ENCODE measurements around the gene ATG4D. TPM values are rescaled to one million over a fixed set of nuclear protein-coding genes. Genes with fewer than 3 reads are reported as not detected.
"Not testable (repeated sequence)": the region's sequence is repeated elsewhere in the genome, so short reads cannot be mapped to it uniquely, and the experiment has no call there.

ATG4D gene
- total RNA-seq, 1 donor from 2014 or later = 30.9 TPM

GRCh38 chr19:10548746-10549276, 5.1 kb downstream of the ATG4D start:
- no peaks in the 10 kb centered on the region for H3K9me3 Mint-ChIP-seq (ENCODE audit: unreplicated experiment)
- no peak for TF ChIP-seq CTCF (IDR thresholded peaks at IDR 0.05)

DNA sequence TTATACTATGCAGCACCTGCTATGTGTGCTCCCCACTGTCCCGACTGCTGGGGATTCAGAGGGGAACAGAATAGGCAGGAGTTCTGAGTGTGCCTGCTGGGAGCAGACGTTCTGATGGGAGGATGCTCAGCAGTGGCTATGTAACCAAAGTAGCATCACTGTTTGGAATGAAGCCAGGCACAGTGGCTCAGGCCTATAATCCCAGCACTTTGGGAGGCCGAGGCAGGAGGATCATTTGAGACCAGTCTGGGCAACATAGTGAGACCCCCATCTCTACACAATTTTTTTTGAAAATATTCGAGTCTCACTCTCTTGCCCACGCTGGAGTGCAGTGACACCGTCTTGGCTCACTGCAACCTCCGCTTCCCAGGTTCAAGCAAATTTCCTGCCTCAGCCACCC, 6.0 kb downstream of the ATG4D start:
- Mint-ChIP-seq H3K4me3 (ENCODE audit: unreplicated experiment) (no peak overlapping the region), H3K27ac (ENCODE audit: unreplicated experiment) (no peak overlapping the region), H3K36me3 (ENCODE audit: unreplicated experiment) (peaks cover 29% of the 10 kb centered on the region), H3K27me3 (ENCODE audit: unreplicated experiment) (no peaks in the 10 kb centered on the region), H3K4me1 (ENCODE audit: unreplicated experiment) (peaks cover 6% of the 10 kb centered on the region), H3K9me3 (ENCODE audit: unreplicated experiment) (no peaks in the 10 kb centered on the region)
- DNase-seq (ENCODE audit: extremely low spot score, unreplicated experiment) = no peak
- TF ChIP-seq CTCF (IDR thresholded peaks at IDR 0.05) = no peak

More at GRCh38 chr19:10548746-10549276, 5.1 kb downstream of the ATG4D start:
- peaks cover 23% of the 10 kb centered on the region for H3K36me3 Mint-ChIP-seq (ENCODE audit: unreplicated experiment)
- DNase-seq (ENCODE audit: extremely low spot score, unreplicated experiment) = no peak
- no peaks in the 10 kb centered on the region for H3K27me3 Mint-ChIP-seq (ENCODE audit: unreplicated experiment)
- H3K4me1 Mint-ChIP-seq (ENCODE audit: unreplicated experiment) = peaks cover 10% of the 10 kb centered on the region
- H3K4me3 Mint-ChIP-seq (ENCODE audit: unreplicated experiment) = no peak overlapping the region
- H3K27ac Mint-ChIP-seq (ENCODE audit: unreplicated experiment) = no peak overlapping the region

DNA sequence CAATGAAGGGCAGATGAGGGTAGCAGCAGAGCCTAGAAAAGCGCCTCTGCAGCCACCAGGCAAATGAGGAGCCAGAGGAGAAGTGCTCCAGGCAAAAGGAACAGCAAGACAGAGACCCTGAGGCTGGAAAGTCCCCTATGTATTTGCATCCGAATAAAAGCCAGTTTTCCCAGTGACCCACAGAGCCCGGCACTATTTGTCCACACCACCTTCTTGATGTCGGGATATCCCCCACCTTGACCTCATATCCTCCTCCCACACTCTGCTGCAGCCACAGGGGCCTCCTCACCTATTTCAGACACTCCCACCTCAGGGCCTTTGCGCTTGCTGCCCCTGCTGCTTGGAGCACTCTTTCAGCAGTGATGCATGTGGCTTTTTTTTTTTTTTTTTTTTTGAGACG, 6.6 kb downstream of the ATG4D start:
- H3K27me3 Mint-ChIP-seq (ENCODE audit: unreplicated experiment) = no peaks in the 10 kb centered on the region
- no peaks in the 10 kb centered on the region for H3K9me3 Mint-ChIP-seq (ENCODE audit: unreplicated experiment)
- peaks cover 30% of the 10 kb centered on the region for H3K36me3 Mint-ChIP-seq (ENCODE audit: unreplicated experiment)
- no peak for TF ChIP-seq CTCF (IDR thresholded peaks at IDR 0.05)
- no peak overlapping the region for H3K27ac Mint-ChIP-seq (ENCODE audit: unreplicated experiment)
- H3K4me1 Mint-ChIP-seq (ENCODE audit: unreplicated experiment) = peaks cover under 1% of the 10 kb centered on the region
- DNase-seq (ENCODE audit: extremely low spot score, unreplicated experiment) = no peak
- no peak overlapping the region for H3K4me3 Mint-ChIP-seq (ENCODE audit: unreplicated experiment)

DNA sequence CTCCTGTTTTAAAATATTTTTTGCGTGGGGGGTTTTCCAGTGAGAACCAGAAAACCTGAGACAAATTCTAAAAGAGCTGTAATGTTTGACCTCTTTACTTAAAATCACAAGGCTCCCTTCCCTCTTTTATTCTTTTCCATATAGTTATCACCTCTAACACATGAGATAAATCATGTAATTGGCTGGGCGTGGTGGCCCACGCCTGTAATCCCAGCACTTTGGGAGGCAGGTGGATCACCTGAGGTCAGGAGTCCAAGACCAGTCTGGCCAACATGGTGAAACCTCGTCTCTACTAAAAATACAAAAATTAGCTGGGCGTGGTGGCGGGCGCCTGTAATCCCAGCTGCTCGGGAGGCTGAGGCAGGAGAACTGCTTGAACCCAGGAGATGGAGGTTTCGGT, 7.3 kb downstream of the ATG4D start:
- H3K4me3 Mint-ChIP-seq (ENCODE audit: unreplicated experiment); H3K27ac Mint-ChIP-seq (ENCODE audit: unreplicated experiment); H3K9me3 Mint-ChIP-seq (ENCODE audit: unreplicated experiment); H3K27me3 Mint-ChIP-seq (ENCODE audit: unreplicated experiment); DNase-seq (ENCODE audit: extremely low spot score, unreplicated experiment); H3K4me1 Mint-ChIP-seq (ENCODE audit: unreplicated experiment): not testable (repeated sequence)
- peaks cover 30% of the 10 kb centered on the region for H3K36me3 Mint-ChIP-seq (ENCODE audit: unreplicated experiment)

DNA sequence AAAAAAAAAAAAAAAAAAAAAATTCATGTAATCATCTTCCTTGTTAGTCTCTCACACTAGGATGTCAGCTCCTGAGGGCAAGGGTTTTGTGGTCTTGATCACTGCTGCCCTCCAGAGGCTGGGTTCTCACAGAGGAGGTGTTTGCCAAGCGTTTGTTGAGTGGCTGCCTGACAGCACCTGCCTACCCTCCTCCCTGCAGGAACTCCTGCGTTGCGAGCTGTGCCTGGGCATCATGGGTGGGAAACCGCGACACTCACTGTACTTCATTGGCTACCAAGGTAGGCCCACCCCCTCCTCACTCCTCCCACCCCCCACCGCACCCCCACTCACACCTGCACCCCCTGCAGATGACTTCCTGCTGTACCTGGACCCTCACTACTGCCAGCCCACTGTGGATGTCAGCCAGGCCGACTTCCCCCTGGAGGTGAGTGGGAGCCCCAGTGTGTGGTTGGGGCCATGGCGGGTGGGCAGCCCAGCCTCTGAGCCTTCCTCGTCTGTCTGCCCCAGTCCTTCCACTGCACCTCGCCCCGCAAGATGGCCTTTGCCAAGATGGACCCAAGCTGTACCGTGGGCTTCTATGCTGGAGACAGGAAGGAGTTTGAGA, 8.1 kb downstream of the ATG4D start:
- no peaks in the 10 kb centered on the region for H3K27me3 Mint-ChIP-seq (ENCODE audit: unreplicated experiment)
- no peaks in the 10 kb centered on the region for H3K9me3 Mint-ChIP-seq (ENCODE audit: unreplicated experiment)
- TF ChIP-seq CTCF (IDR thresholded peaks at IDR 0.05) = peak; percentile 31
- H3K4me1 Mint-ChIP-seq (ENCODE audit: unreplicated experiment) = no peaks in the 10 kb centered on the region
- peaks cover 30% of the 10 kb centered on the region for H3K36me3 Mint-ChIP-seq (ENCODE audit: unreplicated experiment)
- DNase-seq (ENCODE audit: extremely low spot score, unreplicated experiment) = no peak
- no peak overlapping the region for H3K27ac Mint-ChIP-seq (ENCODE audit: unreplicated experiment)
- H3K4me3 Mint-ChIP-seq (ENCODE audit: unreplicated experiment) = no peak overlapping the region

Data from osteocyte (in vitro differentiated cells).